GM23338 (cell line): ENCODE data around the gene GRIA1. TPM values are rescaled to one million over a fixed set of nuclear protein-coding genes. Genes with fewer than 3 reads are reported as not detected.

Experiments used
- ATAC-seq: fragments of 200-7000 bp; cut with Tn5 transposase; 3 replicates; pipeline ENCODE4 v1.9.1; 2020
- DNase-seq: peaks from one replicate; pipeline ENCODE4 v3.0.0-alpha.2; 2015; ENCODE audit warnings: low spot score
- H2AFZ ChIP-seq: fragments of 200-600 bp; sonication (generic); 2 replicates; pipeline ENCODE4 v1.8.0; 2016; ENCODE audit warnings: antibody characterized with exemption, mild to moderate bottlenecking, moderate library complexity
- H3F3A ChIP-seq: fragments of 200-600 bp; sonication (generic); replicated peaks from 2 replicates; pipeline ENCODE4 v1.8.0; 2017; ENCODE audit warnings: antibody characterized with exemption, mixed run types, low read depth
- H3K27ac ChIP-seq: fragments of 200-600 bp; sonication (generic); 2 replicates; pipeline ENCODE4 v1.6.1; 2016; ENCODE audit warnings: low read depth
- H3K27me3 ChIP-seq: fragments of 200-600 bp; sonication (generic); 2 replicates; pipeline ENCODE4 v1.8.0; 2016; ENCODE audit warnings: mild to moderate bottlenecking, mixed run types, moderate library complexity; ENCODE audit not compliant: insufficient read depth
- H3K36me3 ChIP-seq: fragments of 200-600 bp; sonication (generic); 2 replicates; pipeline ENCODE4 v1.8.0; 2016; ENCODE audit warnings: mild to moderate bottlenecking; ENCODE audit not compliant: insufficient read depth
- H3K4me1 ChIP-seq: fragments of 200-600 bp; sonication (generic); 2 replicates; pipeline ENCODE4 v1.8.0; 2016; ENCODE audit warnings: mild to moderate bottlenecking, moderate library complexity; ENCODE audit not compliant: insufficient read depth
- H3K4me2 ChIP-seq: fragments of 200-600 bp; sonication (generic); 2 replicates; pipeline ENCODE4 v1.7.1; 2017; ENCODE audit warnings: mixed run types
- H3K4me3 ChIP-seq: fragments of 200-600 bp; sonication (generic); 2 replicates; pipeline ENCODE4 v1.6.1; 2016; ENCODE audit warnings: mixed run types
- H3K79me2 ChIP-seq: fragments of 200-600 bp; sonication (generic); replicated peaks from 2 replicates; pipeline ENCODE4 v1.8.0; 2017; ENCODE audit warnings: mild to moderate bottlenecking; ENCODE audit not compliant: insufficient read depth
- H3K9me2 ChIP-seq: fragments of 200-600 bp; sonication (generic); 2 replicates; pipeline ENCODE4 v1.8.0; 2017; ENCODE audit not compliant: insufficient read depth
- H4K20me1 ChIP-seq: fragments of 200-600 bp; sonication (generic); replicated peaks from 2 replicates; pipeline ENCODE4 v1.8.0; 2017; ENCODE audit warnings: mild to moderate bottlenecking; ENCODE audit not compliant: insufficient read depth
- H3K27ac Mint-ChIP-seq: 2 replicates; pipeline ENCODE4 v1.8.0; 2020; ENCODE audit warnings: inconsistent platforms, mild to moderate bottlenecking, moderate library complexity, mixed read lengths
- H3K27me3 Mint-ChIP-seq: 3 replicates; pipeline ENCODE4 v1.8.0; 2022; ENCODE audit warnings: low read depth, mild to moderate bottlenecking, moderate library complexity, mixed read lengths, inconsistent platforms; ENCODE audit not compliant: insufficient read depth, poor library complexity
- H3K36me3 Mint-ChIP-seq: 3 replicates; pipeline ENCODE4 v1.8.0; 2021; ENCODE audit warnings: low read depth, mild to moderate bottlenecking, inconsistent platforms, moderate library complexity, mixed read lengths
- H3K4me1 Mint-ChIP-seq: 3 replicates; pipeline ENCODE4 v1.8.0; 2020; ENCODE audit warnings: mild to moderate bottlenecking, inconsistent platforms, mixed read lengths
- H3K4me3 Mint-ChIP-seq: 3 replicates; pipeline ENCODE4 v1.8.0; 2021; ENCODE audit warnings: moderate library complexity, mild to moderate bottlenecking, inconsistent platforms, mixed read lengths
- H3K9me3 Mint-ChIP-seq: 3 replicates; pipeline ENCODE4 v1.8.0; 2020; ENCODE audit warnings: moderate library complexity, mild to moderate bottlenecking, inconsistent platforms, mixed read lengths
- CTCF ChIP-seq, 2 experiments: fragments of 200-600 bp in 1 of 2; sonication (generic) in 1 of 2; conservative IDR thresholded peaks; 2 replicates each; pipeline versions ENCODE4 v1.5.1 to v1.6.1; 2016 to 2017; ENCODE audit warnings: antibody characterized with exemption in 2 of 2, low read depth in 2 of 2, mild to moderate bottlenecking in 2 of 2, moderate library complexity in 1 of 2
- ETS1 ChIP-seq: IDR thresholded peaks from 2 replicates; pipeline ENCODE4 v1.6.1; 2016; ENCODE audit warnings: antibody characterized with exemption
- EZH2phosphoT487 ChIP-seq: fragments of 200-600 bp; sonication (generic); IDR thresholded peaks from one replicate; pipeline ENCODE4 v1.8.1; 2018; ENCODE audit warnings: antibody characterized with exemption; ENCODE audit not compliant: unreplicated experiment
- JUNB ChIP-seq: IDR thresholded peaks from one replicate; pipeline ENCODE4 v1.6.1; 2016; ENCODE audit warnings: antibody characterized with exemption; ENCODE audit not compliant: unreplicated experiment
- NANOG ChIP-seq: IDR thresholded peaks from 2 replicates; pipeline ENCODE4 v1.6.1; 2016; ENCODE audit warnings: antibody characterized with exemption, borderline replicate concordance
- POLR2AphosphoS5 ChIP-seq: IDR thresholded peaks from 2 replicates; pipeline ENCODE4 v1.6.1; 2016; ENCODE audit warnings: antibody characterized with exemption, low read depth
- STAT1 ChIP-seq: IDR thresholded peaks from one replicate; pipeline ENCODE4 v1.6.1; 2016; ENCODE audit warnings: antibody characterized with exemption; ENCODE audit not compliant: unreplicated experiment
- ZNF114 ChIP-seq: fragments of 250-450 bp; sonication (Bioruptor Pico); IDR thresholded peaks from 2 replicates; pipeline ENCODE4 v1.5.0; 2020; ENCODE audit warnings: mild to moderate bottlenecking, moderate library complexity
- polyA plus RNA-seq: library from polyadenylated mRNA; unstranded; fragments of >200 nt; fragmentation: Nextera tagmentation; extraction: Ambion mirVana; gene quantifications from 2 replicates; pipeline ENCODE4 v1.2.1, GENCODE V29; 2016
- total RNA-seq: library from RNA; depleted of rRNA; stranded (reverse); fragments of >200 nt; shearing (Covaris generic); gene quantifications from 2 replicates; pipeline ENCODE4 v1.2.3, GENCODE V29; 2014
- TF ChIP-seq, protein P1 (sequence below): IDR thresholded peaks from one replicate; pipeline ENCODE4 v1.6.1; 2018; ENCODE audit warnings: antibody characterized with exemption; ENCODE audit not compliant: unreplicated experiment

The GRIA1 gene
- total and polyA plus RNA-seq, 2 experiments from 2014 or later: 1.0 to 1.7 TPM

- Histone ChIP-seq H4K20me1 (no peaks in the 10 kb centered on the region), H3K27ac (no peak overlapping the region)
- H3K27ac Mint-ChIP-seq: no peak overlapping the region
These were observed 46.7 kb downstream of the GRIA1 start for GRCh38 chr5:153537207-153537606.

GRCh38 chr5:153539983-153540382, 49.5 kb downstream of the GRIA1 start:
- no peaks in the 10 kb centered on the region for H3K9me3 Mint-ChIP-seq
- Histone ChIP-seq H3K9me2 (no peaks in the 10 kb centered on the region), H3K27ac (no peak overlapping the region), H3K36me3 (no peaks in the 10 kb centered on the region), H3K27me3 (no peaks in the 10 kb centered on the region), H2AFZ (no peak overlapping the region), H3K79me2 (no peaks in the 10 kb centered on the region), H3K4me3 (no peak overlapping the region), H4K20me1 (no peaks in the 10 kb centered on the region), H3K4me1 (no peaks in the 10 kb centered on the region), H3F3A (no peaks in the 10 kb centered on the region), H3K4me2 (no peak overlapping the region)
- no peak overlapping the region for H3K4me3 Mint-ChIP-seq
- no peaks in the 10 kb centered on the region for H3K36me3 Mint-ChIP-seq
- H3K27me3 Mint-ChIP-seq: no peaks in the 10 kb centered on the region
- no peak for DNase-seq
- no peak for ATAC-seq
- H3K27ac Mint-ChIP-seq: no peak overlapping the region
- no peaks in the 10 kb centered on the region for H3K4me1 Mint-ChIP-seq
- TF ChIP-seq, protein P1, sequence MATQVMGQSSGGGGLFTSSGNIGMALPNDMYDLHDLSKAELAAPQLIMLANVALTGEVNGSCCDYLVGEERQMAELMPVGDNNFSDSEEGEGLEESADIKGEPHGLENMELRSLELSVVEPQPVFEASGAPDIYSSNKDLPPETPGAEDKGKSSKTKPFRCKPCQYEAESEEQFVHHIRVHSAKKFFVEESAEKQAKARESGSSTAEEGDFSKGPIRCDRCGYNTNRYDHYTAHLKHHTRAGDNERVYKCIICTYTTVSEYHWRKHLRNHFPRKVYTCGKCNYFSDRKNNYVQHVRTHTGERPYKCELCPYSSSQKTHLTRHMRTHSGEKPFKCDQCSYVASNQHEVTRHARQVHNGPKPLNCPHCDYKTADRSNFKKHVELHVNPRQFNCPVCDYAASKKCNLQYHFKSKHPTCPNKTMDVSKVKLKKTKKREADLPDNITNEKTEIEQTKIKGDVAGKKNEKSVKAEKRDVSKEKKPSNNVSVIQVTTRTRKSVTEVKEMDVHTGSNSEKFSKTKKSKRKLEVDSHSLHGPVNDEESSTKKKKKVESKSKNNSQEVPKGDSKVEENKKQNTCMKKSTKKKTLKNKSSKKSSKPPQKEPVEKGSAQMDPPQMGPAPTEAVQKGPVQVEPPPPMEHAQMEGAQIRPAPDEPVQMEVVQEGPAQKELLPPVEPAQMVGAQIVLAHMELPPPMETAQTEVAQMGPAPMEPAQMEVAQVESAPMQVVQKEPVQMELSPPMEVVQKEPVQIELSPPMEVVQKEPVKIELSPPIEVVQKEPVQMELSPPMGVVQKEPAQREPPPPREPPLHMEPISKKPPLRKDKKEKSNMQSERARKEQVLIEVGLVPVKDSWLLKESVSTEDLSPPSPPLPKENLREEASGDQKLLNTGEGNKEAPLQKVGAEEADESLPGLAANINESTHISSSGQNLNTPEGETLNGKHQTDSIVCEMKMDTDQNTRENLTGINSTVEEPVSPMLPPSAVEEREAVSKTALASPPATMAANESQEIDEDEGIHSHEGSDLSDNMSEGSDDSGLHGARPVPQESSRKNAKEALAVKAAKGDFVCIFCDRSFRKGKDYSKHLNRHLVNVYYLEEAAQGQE: no peak
- TF ChIP-seq POLR2AphosphoS5: no peak
- TF ChIP-seq ETS1: no peak
- TF ChIP-seq CTCF (conservative IDR thresholded peaks at IDR 0.05; ENCODE audit: low read depth in 2 of 2): no peak

More at GRCh38 chr5:153537207-153537606, 46.7 kb downstream of the GRIA1 start:
- no peaks in the 10 kb centered on the region for H3K27me3 ChIP-seq
- H3K79me2 ChIP-seq: no peaks in the 10 kb centered on the region
- no peak overlapping the region for H2AFZ ChIP-seq
- no peaks in the 10 kb centered on the region for H3K36me3 Mint-ChIP-seq
- H3K27me3 Mint-ChIP-seq: no peaks in the 10 kb centered on the region
- no peaks in the 10 kb centered on the region for H3K36me3 ChIP-seq
- H3K4me1 ChIP-seq: no peaks in the 10 kb centered on the region
- H3K9me2 ChIP-seq: peaks cover 3% of the 10 kb centered on the region; the same call in 1 of the 2 replicates
- TF ChIP-seq EZH2phosphoT487: no peak
- no peak for TF ChIP-seq NANOG
- TF ChIP-seq STAT1: no peak
- no peak for TF ChIP-seq ZNF114 (CRISPR knock-in tag)
- no peak for TF ChIP-seq JUNB
- no peak for TF ChIP-seq CTCF (conservative IDR thresholded peaks at IDR 0.05; ENCODE audit: low read depth in 2 of 2)
- no peak for TF ChIP-seq ETS1
- ATAC-seq: peak; percentile 39
- no peaks in the 10 kb centered on the region for H3F3A ChIP-seq
- H3K4me3 ChIP-seq: no peak overlapping the region
- H3K4me3 Mint-ChIP-seq: no peak overlapping the region
- no peak overlapping the region for H3K4me2 ChIP-seq
- no peaks in the 10 kb centered on the region for H3K9me3 Mint-ChIP-seq
- H3K4me1 Mint-ChIP-seq: no peaks in the 10 kb centered on the region
- no peak for DNase-seq
